Measurements from ENCODE around the gene MTUS2. TPM values are rescaled to one million over a fixed set of nuclear protein-coding genes. Genes with fewer than 3 reads are reported as not detected.

The MTUS2 gene
- total and polyA plus RNA-seq, 2 experiments from 2014 or later = 3.0 to 4.3 TPM

DNA sequence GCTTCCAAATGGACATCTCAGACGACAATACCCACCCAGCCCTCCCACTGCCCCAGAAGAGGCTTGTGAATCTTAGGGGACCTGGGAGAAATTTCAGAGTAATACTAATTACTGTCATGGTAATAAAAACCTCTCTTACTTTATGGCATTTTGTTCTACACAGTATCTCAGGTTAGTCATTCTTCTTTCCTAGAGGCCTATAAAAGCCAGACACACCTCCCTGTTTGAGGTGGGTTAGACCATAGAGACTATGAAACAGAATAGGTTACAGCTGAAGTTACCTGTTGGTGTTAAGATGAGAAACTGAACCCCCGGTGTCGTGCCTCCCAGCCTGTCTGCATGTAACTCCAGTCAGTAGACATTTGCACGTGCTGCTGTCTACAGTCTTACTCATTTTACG lies 661.5 kb downstream of the MTUS2 start:
- no peaks in the 10 kb centered on the region for H4K20me1 ChIP-seq (ENCODE audit: insufficient read depth, poor library complexity, severe bottlenecking)
- H3K9me2 ChIP-seq (replicated peaks; ENCODE audit: insufficient read depth) = no peaks in the 10 kb centered on the region
- no peaks in the 10 kb centered on the region for H3K9me3 ChIP-seq (ENCODE audit: low read depth)
- TF ChIP-seq EZH2phosphoT487 (IDR thresholded peaks at IDR 0.05; ENCODE audit: low read depth, severe bottlenecking, unreplicated experiment) = no peak
- no peak for TF ChIP-seq EZH2 (IDR thresholded peaks at IDR 0.05; ENCODE audit: borderline replicate concordance)
- H3K4me1 ChIP-seq (ENCODE audit: insufficient read depth) = no peaks in the 10 kb centered on the region
- WGBS (ENCODE audit: low lambda C conversion rate, missing lambda C conversion rate) = 78% methylated on average over 5 of the region's 5 CpGs
- H3K27ac ChIP-seq = peak overlapping the region; percentile 68
- peaks cover 6% of the 10 kb centered on the region for H3K27me3 ChIP-seq
- no peak overlapping the region for H3K4me3 ChIP-seq
- no peak overlapping the region for H3K4me2 ChIP-seq
- no peaks in the 10 kb centered on the region for H3K36me3 ChIP-seq (replicated peaks; ENCODE audit: insufficient read depth, low read depth)
- H2AFZ ChIP-seq = no peak overlapping the region
- peak; percentile 23 for DNase-seq (ENCODE audit: low spot score)
- no peaks in the 10 kb centered on the region for H3K79me2 ChIP-seq

- no peak overlapping the region for H3K27ac ChIP-seq
- WGBS (ENCODE audit: low lambda C conversion rate, missing lambda C conversion rate) = 66% methylated on average over 4 of the region's 4 CpGs
Observed at GRCh38 chr13:29482504-29482903, 662.4 kb downstream of the MTUS2 start.

DNA sequence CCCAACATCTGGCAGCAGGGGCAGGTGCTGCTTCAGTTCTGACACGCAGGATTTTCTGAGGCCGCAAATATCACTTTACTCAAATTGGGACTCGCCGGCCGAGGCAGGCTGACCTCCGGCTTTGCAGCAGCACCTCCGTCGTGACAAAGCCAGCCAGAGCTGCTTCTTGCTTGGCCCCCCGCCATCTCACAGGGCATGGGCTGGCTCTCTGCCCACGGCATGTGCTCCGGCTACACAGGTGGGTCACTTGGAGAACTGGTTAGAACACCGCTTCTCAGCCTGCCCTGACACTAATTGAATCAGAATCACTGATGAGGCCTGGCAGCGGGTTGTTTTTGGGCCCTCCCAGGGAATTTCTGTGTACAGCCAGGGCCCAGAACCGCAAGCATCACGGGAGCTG lies 663.1 kb downstream of the MTUS2 start:
- H3K4me3 ChIP-seq = no peak overlapping the region
- H3K9me2 ChIP-seq (replicated peaks; ENCODE audit: insufficient read depth) = no peaks in the 10 kb centered on the region
- 93% methylated on average over 15 of the region's 15 CpGs for WGBS (ENCODE audit: low lambda C conversion rate, missing lambda C conversion rate)
- H3K4me1 ChIP-seq (ENCODE audit: insufficient read depth) = no peaks in the 10 kb centered on the region
- H3K27me3 ChIP-seq = peaks cover under 1% of the 10 kb centered on the region
- no peak for DNase-seq (ENCODE audit: low spot score)
- H3K36me3 ChIP-seq (replicated peaks; ENCODE audit: insufficient read depth, low read depth) = no peaks in the 10 kb centered on the region
- TF ChIP-seq CTCF (IDR thresholded peaks at IDR 0.05; ENCODE audit: poor library complexity) (no peak), EZH2 (IDR thresholded peaks at IDR 0.05; ENCODE audit: borderline replicate concordance) (no peak), EZH2phosphoT487 (IDR thresholded peaks at IDR 0.05; ENCODE audit: low read depth, severe bottlenecking, unreplicated experiment) (no peak)
- no peaks in the 10 kb centered on the region for H4K20me1 ChIP-seq (ENCODE audit: insufficient read depth, poor library complexity, severe bottlenecking)
- H2AFZ ChIP-seq = no peak overlapping the region
- H3K4me2 ChIP-seq = no peak overlapping the region
- no peaks in the 10 kb centered on the region for H3K79me2 ChIP-seq
- H3K9me3 ChIP-seq (ENCODE audit: low read depth) = no peaks in the 10 kb centered on the region
- H3K27ac ChIP-seq = no peak overlapping the region

More at GRCh38 chr13:29482504-29482903, 662.4 kb downstream of the MTUS2 start:
- no peak for TF ChIP-seq EZH2 (IDR thresholded peaks at IDR 0.05; ENCODE audit: borderline replicate concordance)
- TF ChIP-seq CTCF (IDR thresholded peaks at IDR 0.05; ENCODE audit: poor library complexity) = no peak
- no peak for TF ChIP-seq EZH2phosphoT487 (IDR thresholded peaks at IDR 0.05; ENCODE audit: low read depth, severe bottlenecking, unreplicated experiment)
- Histone ChIP-seq H3K79me2 (no peaks in the 10 kb centered on the region), H3K4me1 (ENCODE audit: insufficient read depth) (no peaks in the 10 kb centered on the region), H3K27me3 (peaks cover 6% of the 10 kb centered on the region), H3K4me3 (no peak overlapping the region), H3K4me2 (no peak overlapping the region), H2AFZ (no peak overlapping the region), H4K20me1 (ENCODE audit: insufficient read depth, poor library complexity, severe bottlenecking) (no peaks in the 10 kb centered on the region), H3K36me3 (replicated peaks; ENCODE audit: insufficient read depth, low read depth) (no peaks in the 10 kb centered on the region), H3K9me2 (replicated peaks; ENCODE audit: insufficient read depth) (no peaks in the 10 kb centered on the region), H3K9me3 (ENCODE audit: low read depth) (no peaks in the 10 kb centered on the region)
- no peak for DNase-seq (ENCODE audit: low spot score)

DNA sequence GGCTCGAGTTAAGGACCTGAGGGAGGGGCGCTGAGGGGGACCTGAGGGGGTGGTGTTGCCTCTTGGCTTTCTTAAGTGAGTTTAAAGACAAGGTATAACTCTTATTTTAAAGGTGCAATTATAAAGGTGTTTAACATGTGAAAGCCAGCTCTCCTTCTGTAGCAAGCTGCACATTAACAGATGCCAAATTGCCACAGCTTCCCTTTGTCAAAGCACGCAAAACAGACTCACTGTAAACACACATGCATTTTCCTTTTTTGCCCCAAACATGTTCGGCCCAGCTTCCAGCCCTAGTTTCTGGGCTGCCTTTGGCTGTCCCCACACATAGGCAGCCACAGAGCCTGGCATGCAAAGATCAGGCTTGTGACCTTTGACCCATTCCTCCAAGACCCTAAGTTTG lies 663.5 kb downstream of the MTUS2 start:
- Histone ChIP-seq H3K36me3 (replicated peaks; ENCODE audit: insufficient read depth, low read depth) (no peaks in the 10 kb centered on the region), H3K4me2 (no peak overlapping the region), H3K27me3 (no peaks in the 10 kb centered on the region), H4K20me1 (ENCODE audit: insufficient read depth, poor library complexity, severe bottlenecking) (no peaks in the 10 kb centered on the region), H3K4me1 (ENCODE audit: insufficient read depth) (no peaks in the 10 kb centered on the region), H3K79me2 (no peaks in the 10 kb centered on the region), H3K4me3 (no peak overlapping the region), H3K27ac (no peak overlapping the region), H3K9me3 (ENCODE audit: low read depth) (no peaks in the 10 kb centered on the region), H3K9me2 (replicated peaks; ENCODE audit: insufficient read depth) (no peaks in the 10 kb centered on the region), H2AFZ (no peak overlapping the region)
- no peak for DNase-seq (ENCODE audit: low spot score)
- 84% methylated on average over 4 of the region's 4 CpGs for WGBS (ENCODE audit: low lambda C conversion rate, missing lambda C conversion rate)
- no peak for TF ChIP-seq CTCF (IDR thresholded peaks at IDR 0.05; ENCODE audit: poor library complexity)
- no peak for TF ChIP-seq EZH2 (IDR thresholded peaks at IDR 0.05; ENCODE audit: borderline replicate concordance)
- TF ChIP-seq EZH2phosphoT487 (IDR thresholded peaks at IDR 0.05; ENCODE audit: low read depth, severe bottlenecking, unreplicated experiment) = no peak

All from hepatocyte (in vitro differentiated cells).